G401 (cell line): ENCODE results near the gene LDAF1. TPM values are rescaled to one million over a fixed set of nuclear protein-coding genes. Genes with fewer than 3 reads are reported as not detected.
"Not testable (repeated sequence)": the region's sequence is repeated elsewhere in the genome, so short reads cannot be mapped to it uniquely, and the experiment has no call there.

ENCODE experiments used
- DNase-seq: peaks from one replicate; pipeline ENCODE4 v3.0.0-alpha.2; 2015; ENCODE audit warnings: low spot score
- in situ Hi-C: cut with HindIII; loops from 2 replicates; pipeline ENCODE4 v1.10.0; 2016; ENCODE audit warnings: low sequenced_read_pairs, mixed read lengths
- total RNA-seq: library from RNA; depleted of rRNA; stranded (reverse); fragments of >200 nt; shearing (Covaris generic); gene quantifications from 2 replicates; pipeline ENCODE4 v1.2.3, GENCODE V29; 2014

LDAF1 gene
- total RNA-seq, 1 experiment from 2014 or later, result 13.5 TPM

GRCh38 chr16:21186326-21186691, 27.8 kb downstream of the LDAF1 start:
- in situ Hi-C loops, result no loop called here
- DNase-seq, result no peak

GRCh38 chr16:21189311-21189710, 30.8 kb downstream of the LDAF1 start:
- no peak for DNase-seq
- in situ Hi-C loops, result no loop called here

GRCh38 chr16:21190013-21190412, 31.5 kb downstream of the LDAF1 start:
- DNase-seq, result no peak
- in situ Hi-C loops, result no loop called here

- no peak for DNase-seq
- in situ Hi-C loops, result no loop called here
These were observed 32.1 kb downstream of the LDAF1 start for GRCh38 chr16:21190599-21190998.

- no peak for DNase-seq
- in situ Hi-C loops, result no loop called here
These were observed 34.5 kb downstream of the LDAF1 start for GRCh38 chr16:21192991-21193390.

- DNase-seq, result no peak
- in situ Hi-C loops, result no loop called here
These were observed 36.4 kb downstream of the LDAF1 start for GRCh38 chr16:21194771-21195301.

- in situ Hi-C loops, DNase-seq: not testable (repeated sequence)
These were observed 36.9 kb downstream of the LDAF1 start for GRCh38 chr16:21195330-21195729.

GRCh38 chr16:21197112-21197511, 38.6 kb downstream of the LDAF1 start:
- no peak for DNase-seq
- in situ Hi-C loops, result no loop called here

- no peak for DNase-seq
- in situ Hi-C loops, result no loop called here
These were observed 39.1 kb downstream of the LDAF1 start for GRCh38 chr16:21197621-21198020.

GRCh38 chr16:21199607-21200218, 41.2 kb downstream of the LDAF1 start:
- no peak for DNase-seq
- in situ Hi-C loops, result no loop called here

- in situ Hi-C loops, result no loop called here
- DNase-seq, result no peak
These were observed 44.8 kb downstream of the LDAF1 start for GRCh38 chr16:21203155-21203797.

GRCh38 chr16:21205303-21205702, 46.8 kb downstream of the LDAF1 start:
- in situ Hi-C loops, result no loop called here
- no peak for DNase-seq

- no peak for DNase-seq
- in situ Hi-C loops, result no loop called here
These were observed 48.1 kb downstream of the LDAF1 start for GRCh38 chr16:21206550-21206949.

GRCh38 chr16:21208446-21209230, 50.2 kb downstream of the LDAF1 start:
- in situ Hi-C loops, result no loop called here
- DNase-seq, result peak; percentile 50

GRCh38 chr16:21211486-21211885, 53.0 kb downstream of the LDAF1 start, which contains the start of gene ZP2:
TSS of gene ZP2 (minus strand) at chr16:21211574. CDS start at chr16:21211547, 27 bp downstream.
- DNase-seq, result peak; percentile 91
- in situ Hi-C loops, result no loop called here

- in situ Hi-C loops, result no loop called here
- peak; percentile 94 for DNase-seq
These were observed 55.6 kb downstream of the LDAF1 start for GRCh38 chr16:21214086-21214485.

- DNase-seq, result no peak
- in situ Hi-C loops, result no loop called here
These were observed 58.6 kb downstream of the LDAF1 start for GRCh38 chr16:21217121-21217520.

GRCh38 chr16:21218153-21218552, 59.7 kb downstream of the LDAF1 start:
- in situ Hi-C loops, result no loop called here
- no peak for DNase-seq

- no peak for DNase-seq
- in situ Hi-C loops, result no loop called here
These were observed 61.1 kb downstream of the LDAF1 start for GRCh38 chr16:21219551-21219950.
